Astrocyte of the spinal cord (primary cell): Measurements from ENCODE around the gene SASH1.

Experiments
- DNase-seq: peaks from one replicate; pipeline ENCODE4 v3.0.0; 2011; ENCODE audit warnings: low read depth, low spot score
- H3K4me3 ChIP-seq: 2 replicates; pipeline ENCODE4 v1.5.1; 2011; ENCODE audit warnings: low read depth, mild to moderate bottlenecking, low read length, moderate library complexity
- CTCF ChIP-seq: IDR thresholded peaks from 2 replicates; pipeline ENCODE4 v1.5.1; 2012; ENCODE audit warnings: low read depth, mild to moderate bottlenecking, low read length, inconsistent platforms
- in situ Hi-C: cut with HindIII; loops from 2 replicates; pipeline ENCODE4 v1.10.0; 2017; ENCODE audit warnings: low sequenced_read_pairs

Gene SASH1

DNA sequence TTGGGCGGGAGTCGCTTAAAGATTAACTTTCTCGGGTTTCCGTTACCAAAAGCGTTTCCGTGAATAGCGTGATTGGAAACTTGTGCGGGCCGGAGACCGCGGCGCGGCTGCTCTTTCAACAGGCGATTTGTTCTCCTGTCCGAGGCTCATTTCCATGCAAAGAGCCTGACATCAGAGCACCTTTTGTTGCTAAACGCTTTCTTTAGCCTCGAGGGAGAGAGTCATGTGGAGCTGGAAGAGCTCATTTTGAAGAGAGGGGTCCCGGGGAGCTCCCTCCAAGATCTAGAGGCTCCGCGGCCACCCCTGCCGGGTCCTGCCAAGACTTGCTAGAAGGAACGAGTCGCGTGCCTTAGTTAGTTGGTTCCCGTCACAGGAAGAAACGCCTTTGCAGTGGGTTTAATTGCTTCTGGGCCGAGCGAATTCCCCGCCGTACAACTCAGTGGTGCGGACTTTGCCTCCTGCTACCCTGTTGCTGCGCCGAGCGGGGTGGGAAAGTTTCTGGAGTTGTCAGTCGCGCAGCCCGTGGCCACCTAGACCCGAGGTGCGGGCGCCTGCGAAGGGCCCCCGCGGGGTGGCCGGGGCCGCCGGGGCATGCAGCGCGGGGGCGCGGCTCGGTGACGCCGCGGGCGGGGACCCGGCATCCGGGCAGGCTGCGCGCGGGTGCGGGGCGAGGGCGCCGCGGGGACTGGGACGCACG lies at the start of gene SASH1:
Gene SASH1 (plus strand): TSS at position 489 of the 697 bp plus-strand sequence. CDS start 230 bp downstream, outside the sequence.
- H3K4me3 ChIP-seq, result peak within 1 kb of the TSS; percentile 73
- no peak for TF ChIP-seq CTCF
- DNase-seq, result peak; percentile 83
- in situ Hi-C loops, result no loop called here

DNA sequence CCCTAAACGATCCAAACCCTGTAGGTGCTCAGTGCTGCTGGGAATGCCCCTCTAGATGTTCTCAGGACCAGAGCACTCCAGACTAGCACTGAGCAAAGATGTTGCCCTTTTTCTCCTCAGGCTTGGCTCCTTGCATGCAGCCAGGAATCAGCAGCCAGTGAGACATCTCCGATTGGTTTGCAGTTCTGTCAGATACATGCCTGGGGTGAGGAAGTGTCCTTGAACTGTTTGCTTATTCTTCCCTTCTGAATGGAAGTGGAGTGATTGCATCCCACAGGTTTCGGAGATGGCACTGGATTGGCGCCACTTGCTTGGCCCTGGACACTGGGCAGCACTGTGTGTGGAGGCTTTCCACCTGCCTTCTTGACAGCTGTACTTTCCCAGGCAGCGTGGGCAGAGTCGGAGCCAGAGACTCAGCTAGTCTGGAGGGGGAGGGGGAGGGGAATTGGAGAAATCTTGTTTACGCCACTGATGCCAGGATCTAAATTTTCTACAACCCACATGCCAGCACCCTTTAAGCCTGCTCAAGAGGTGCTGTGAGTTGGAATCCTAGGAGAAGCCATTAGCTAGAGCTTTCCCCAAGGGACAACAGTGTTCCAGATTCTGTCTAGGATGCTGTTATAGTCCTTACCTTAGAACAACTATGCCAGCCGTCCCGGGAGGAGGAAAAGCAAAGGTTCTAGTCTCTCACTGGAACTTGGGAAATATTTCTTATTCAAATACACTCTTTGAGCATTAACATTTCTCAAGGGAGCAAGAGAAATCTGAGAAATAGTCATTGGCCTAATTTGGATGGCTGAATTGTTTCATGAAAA lies 49.2 kb upstream of the SASH1 start:
- no peak overlapping the region for H3K4me3 ChIP-seq
- no peak for TF ChIP-seq CTCF

GRCh38 chr6:148294059-148294458 lies 48.6 kb upstream of the SASH1 start:
- no peak for DNase-seq
- TF ChIP-seq CTCF, result no peak
- in situ Hi-C loops, result no loop called here
- no peak overlapping the region for H3K4me3 ChIP-seq

More for the DNA sequence above, 49.2 kb upstream of the SASH1 start:
- in situ Hi-C loops, result no loop called here
- DNase-seq, result no peak

- no peak overlapping the region for H3K4me3 ChIP-seq
- in situ Hi-C loops, result no loop called here
- TF ChIP-seq CTCF, result no peak
- DNase-seq, result no peak
Observed at GRCh38 chr6:148295261-148295887, 47.3 kb upstream of the SASH1 start.

GRCh38 chr6:148296771-148297170 lies 45.9 kb upstream of the SASH1 start:
- no peak for TF ChIP-seq CTCF
- H3K4me3 ChIP-seq, result no peak overlapping the region
- peak; percentile 26 for DNase-seq
- in situ Hi-C loops, result no loop called here

DNA sequence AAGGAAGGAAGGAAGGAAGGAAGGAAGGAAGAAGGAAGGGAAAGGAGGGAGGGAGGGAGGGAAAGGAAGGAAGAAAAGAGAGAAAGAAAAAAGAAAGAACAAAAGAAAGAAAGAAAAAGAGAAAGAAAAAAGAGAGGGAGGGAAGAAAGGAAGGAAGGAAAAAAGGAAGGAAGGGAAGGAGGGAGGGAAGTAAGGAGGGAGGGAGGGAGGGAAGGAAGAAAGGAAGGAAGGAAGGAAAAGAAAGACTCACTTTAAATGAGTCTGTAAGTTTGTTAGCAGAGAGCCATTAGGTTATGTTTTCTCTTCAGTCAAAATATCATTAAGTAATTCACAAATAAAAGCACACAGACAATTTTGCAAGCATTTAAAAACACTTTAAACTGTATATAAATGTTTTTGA lies 44.0 kb upstream of the SASH1 start:
- DNase-seq, result no peak
- no peak for TF ChIP-seq CTCF
- in situ Hi-C loops, result no loop called here
- H3K4me3 ChIP-seq, result no peak overlapping the region
